Activated CD8-positive, alpha-beta memory T cell treated with anti-CD3 and anti-CD28 coated beads, Interleukin-2, amount 50 U/mL, for 24 hours (primary cell): ENCODE results near the gene LETM1.

ENCODE experiments used
- DNase-seq: peaks from one replicate; pipeline ENCODE4 v3.0.0-alpha.2; 2020; ENCODE audit errors: extremely low read depth

Gene LETM1

DNA sequence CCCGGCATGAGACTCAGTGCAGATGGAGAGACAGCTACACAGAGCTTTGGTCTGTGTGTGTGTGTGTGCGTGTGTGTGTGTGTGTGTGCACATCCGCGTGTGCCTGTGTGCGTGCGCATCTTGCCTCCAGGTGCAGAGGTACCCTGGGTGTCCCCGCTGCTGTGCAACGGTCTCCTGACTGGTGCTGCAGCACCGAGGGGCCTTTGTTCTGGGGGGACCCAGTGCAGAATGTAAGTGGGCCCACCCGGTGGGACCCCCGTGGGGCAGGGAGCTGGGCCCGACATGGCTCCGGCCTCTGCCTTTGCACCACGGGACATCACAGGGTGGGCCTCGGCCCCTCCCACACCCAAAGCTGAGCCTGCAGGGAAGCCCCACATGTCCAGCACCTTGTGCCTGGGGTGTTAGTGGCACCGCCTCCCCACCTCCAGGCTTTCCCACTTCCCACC is 48.6 kb downstream of the LETM1 start:
- DNase-seq, result no peak

DNA sequence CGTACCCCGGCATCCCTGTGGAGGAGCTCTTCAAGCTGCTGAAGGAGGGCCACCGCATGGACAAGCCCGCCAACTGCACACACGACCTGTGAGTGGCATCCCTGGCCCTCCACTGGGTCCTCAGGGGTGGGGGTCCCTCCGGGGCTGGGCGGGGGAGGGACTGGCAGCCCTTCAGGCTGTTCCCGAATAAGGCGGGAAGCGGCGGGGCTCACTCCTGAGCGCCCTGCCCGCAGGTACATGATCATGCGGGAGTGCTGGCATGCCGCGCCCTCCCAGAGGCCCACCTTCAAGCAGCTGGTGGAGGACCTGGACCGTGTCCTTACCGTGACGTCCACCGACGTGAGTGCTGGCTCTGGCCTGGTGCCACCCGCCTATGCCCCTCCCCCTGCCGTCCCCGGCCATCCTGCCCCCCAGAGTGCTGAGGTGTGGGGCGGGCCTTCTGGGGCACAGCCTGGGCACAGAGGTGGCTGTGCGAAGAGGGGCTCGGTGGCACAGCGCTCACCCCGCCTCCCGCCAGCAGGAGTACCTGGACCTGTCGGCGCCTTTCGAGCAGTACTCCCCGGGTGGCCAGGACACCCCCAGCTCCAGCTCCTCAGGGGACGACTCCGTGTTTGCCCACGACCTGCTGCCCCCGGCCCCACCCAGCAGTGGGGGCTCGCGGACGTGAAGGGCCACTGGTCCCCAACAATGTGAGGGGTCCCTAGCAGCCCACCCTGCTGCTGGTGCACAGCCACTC is 49.2 kb downstream of the LETM1 start:
- DNase-seq, result no peak

DNA sequence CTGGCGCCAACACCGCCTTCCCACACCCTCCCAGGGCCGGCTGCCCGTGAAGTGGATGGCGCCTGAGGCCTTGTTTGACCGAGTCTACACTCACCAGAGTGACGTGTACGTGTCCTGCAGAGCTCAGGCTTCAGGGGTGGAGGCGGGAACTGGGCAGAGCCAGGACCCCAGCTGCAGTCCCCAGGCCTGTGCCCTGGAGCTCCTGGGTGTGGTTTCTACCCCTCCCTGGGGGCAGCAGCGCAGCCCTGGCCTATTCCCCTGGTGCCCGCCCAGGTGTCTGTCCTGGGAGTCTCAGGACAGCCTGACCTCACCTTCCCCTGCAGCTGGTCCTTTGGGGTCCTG is 49.8 kb downstream of the LETM1 start:
- DNase-seq, result no peak

DNA sequence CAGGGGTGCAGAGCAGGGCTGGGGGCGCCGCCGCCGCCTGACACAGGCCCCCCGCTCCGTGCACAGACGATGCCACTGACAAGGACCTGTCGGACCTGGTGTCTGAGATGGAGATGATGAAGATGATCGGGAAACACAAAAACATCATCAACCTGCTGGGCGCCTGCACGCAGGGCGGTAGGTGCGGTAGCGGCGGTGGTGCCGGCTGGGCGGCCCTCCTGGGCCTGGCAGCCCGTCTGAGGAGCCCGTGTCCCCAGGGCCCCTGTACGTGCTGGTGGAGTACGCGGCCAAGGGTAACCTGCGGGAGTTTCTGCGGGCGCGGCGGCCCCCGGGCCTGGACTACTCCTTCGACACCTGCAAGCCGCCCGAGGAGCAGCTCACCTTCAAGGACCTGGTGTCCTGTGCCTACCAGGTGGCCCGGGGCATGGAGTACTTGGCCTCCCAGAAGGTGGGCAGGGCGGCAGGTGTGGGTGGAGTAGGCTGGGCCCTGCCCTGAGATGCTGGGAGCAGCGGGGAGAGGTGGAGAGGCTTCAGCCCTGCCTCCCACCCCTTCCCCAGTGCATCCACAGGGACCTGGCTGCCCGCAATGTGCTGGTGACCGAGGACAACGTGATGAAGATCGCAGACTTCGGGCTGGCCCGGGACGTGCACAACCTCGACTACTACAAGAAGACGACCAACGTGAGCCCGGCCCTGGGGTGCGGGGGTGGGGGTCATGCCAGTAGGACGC is 50.3 kb downstream of the LETM1 start:
- no peak for DNase-seq

DNA sequence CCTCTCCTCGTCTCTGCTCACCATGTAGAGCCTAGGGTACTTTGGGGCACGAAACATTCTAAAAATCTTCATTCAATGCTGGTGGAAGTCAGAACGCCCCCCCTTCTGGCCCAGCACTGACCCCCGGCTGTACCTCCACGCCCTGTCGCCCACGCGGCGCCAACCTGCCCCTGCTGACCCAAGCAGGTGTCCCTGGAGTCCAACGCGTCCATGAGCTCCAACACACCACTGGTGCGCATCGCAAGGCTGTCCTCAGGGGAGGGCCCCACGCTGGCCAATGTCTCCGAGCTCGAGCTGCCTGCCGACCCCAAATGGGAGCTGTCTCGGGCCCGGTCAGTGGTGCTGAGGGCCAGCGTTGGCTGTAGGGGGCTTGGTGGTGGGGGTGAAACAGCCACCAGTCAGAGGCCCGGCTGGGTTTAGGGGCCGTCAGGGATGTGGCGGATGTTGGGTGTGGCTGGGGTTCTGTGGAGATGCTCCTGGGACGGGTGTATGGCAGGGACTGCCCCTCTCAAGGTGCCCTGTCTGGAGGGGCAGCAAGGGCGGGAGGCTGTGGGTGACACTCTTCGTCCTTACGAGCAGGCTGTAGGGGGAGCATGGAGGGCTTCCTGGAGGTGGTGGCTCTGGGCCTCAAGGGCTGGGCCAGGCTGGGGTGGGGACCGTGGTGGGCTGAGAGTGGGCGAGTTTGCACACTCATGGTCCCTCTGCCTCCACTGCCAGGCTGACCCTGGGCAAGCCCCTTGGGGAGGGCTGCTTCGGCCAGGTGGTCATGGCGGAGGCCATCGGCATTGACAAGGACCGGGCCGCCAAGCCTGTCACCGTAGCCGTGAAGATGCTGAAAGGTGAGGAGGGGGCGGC is 51.1 kb downstream of the LETM1 start:
- DNase-seq, result no peak

DNA sequence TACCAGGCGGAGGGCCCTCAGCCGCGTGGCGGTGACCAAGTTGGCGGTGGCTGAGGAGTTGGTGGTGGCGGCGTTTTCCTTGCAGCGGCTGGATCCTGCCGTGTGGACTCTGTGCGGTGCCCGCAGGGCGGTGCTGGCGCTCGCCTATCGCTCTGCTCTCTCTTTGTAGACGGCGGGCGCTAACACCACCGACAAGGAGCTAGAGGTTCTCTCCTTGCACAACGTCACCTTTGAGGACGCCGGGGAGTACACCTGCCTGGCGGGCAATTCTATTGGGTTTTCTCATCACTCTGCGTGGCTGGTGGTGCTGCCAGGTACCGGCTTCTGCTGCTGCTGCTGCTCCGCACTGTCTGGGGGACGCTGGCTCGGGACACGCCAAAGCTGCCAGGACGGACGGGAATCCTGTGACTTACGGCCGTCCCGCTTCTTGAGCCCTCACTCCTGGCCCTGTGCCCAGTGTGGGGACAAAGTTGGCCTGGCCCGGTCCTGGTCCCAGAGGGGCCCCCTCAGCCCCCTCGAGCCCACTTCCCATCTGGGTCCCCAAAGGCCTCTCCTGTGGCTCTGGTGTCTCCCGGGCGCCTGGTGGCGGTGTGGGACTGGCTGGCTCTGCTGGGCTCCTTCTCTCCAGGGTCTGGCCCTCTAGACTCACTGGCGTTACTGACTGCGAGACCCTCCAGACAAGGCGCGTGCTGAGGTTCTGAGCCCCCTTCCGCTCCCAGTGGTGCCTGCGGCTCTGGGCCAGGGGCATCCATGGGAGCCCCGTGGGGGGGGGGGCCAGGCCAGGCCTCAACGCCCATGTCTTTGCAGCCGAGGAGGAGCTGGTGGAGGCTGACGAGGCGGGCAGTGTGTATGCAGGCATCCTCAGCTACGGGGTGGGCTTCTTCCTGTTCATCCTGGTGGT is 52.2 kb downstream of the LETM1 start:
- no peak for DNase-seq

DNA sequence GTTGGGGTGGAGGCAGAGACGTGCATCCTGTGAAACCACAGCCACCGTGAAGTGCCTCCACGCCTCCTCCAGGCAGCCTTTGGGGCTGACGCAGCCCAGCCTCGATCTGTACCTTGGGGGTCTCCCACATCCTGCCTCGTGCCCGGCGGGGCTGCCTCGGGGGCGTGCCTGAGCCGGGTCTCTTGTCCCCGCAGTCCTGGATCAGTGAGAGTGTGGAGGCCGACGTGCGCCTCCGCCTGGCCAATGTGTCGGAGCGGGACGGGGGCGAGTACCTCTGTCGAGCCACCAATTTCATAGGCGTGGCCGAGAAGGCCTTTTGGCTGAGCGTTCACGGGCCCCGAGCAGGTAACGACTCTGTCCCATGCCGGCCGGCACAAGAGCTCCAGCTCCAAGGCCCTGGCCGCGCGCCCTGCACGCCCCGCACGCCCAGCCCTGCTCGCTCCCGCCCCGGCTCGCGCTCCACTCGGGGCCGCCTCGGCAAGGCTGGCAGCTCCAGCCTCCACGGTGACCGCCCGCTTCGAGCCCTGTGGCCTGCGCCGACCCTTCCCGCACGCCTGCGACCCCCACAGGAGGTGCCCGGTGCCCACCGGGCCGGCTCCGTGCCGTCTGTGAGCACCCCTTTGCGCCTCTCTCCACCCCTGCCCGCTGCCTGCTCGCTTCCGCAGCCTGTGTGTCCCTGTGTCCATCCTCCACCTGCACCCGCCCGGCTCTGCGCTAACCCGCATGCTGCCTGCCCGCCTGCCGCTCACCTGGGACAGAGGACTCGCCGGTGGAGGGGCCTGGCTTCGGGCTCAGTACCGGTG is 53.0 kb downstream of the LETM1 start:
- no peak for DNase-seq

DNA sequence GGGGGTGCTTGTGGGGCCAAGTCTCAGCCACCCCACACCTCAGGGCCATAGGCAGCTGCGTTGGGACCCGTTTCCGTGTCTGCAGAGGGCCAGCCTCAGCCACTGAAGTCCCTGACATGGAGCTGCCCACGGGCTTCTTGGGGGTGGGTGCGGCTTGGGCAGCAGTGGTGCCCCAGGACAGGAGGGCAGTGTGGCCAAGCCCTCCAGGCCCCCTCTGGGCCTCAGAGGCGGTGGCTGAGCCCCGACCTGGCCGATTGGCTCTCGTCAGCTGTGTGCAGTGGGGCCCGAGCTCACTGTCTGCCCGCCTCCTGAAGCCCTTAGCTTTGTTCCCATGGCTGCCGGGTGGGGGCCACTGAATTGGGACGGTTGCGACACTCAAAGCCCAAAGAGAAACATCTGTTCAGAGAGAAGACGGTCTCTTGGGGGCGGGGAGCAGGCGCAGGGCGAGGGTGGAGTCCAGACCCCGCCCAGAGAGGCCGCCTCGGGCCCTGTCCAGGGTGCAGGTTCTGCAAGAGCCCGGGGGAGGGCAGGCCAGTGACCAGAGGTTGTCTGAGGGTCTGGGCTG is 53.7 kb downstream of the LETM1 start:
- no peak for DNase-seq

DNA sequence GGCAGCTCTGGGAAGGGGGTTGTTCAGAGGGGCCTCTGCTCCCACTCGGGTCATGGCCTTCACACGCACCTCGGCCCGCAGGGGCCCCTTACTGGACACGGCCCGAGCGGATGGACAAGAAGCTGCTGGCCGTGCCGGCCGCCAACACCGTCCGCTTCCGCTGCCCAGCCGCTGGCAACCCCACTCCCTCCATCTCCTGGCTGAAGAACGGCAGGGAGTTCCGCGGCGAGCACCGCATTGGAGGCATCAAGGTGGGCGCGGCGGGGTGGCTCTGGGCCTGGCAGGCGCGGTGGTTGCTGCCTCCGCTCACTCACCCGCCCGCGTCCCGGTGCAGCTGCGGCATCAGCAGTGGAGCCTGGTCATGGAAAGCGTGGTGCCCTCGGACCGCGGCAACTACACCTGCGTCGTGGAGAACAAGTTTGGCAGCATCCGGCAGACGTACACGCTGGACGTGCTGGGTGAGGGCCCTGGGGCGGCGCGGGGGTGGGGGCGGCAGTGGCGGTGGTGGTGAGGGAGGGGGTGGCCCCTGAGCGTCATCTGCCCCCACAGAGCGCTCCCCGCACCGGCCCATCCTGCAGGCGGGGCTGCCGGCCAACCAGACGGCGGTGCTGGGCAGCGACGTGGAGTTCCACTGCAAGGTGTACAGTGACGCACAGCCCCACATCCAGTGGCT is 54.5 kb downstream of the LETM1 start:
- no peak for DNase-seq

DNA sequence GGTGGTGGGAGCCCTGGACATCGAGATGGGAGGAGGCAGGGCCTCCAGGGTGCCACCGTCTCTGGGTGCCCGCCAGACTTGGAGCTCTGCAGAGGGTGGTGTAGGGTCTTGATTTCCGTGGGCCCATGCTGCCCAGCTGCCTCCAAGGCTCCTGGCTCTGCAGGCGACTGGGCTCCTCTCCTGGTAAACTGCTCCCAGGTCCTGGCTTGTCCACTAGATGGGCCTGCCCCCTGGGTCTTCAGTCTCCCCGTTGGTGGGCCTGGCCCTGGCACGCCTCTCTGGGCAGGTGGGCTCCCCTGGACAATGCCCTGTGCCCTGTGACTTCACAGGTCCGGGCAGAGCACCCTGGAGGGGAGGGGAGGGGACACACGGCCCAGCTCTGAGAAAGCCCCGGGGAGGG is 55.2 kb downstream of the LETM1 start:
- no peak for DNase-seq

DNA sequence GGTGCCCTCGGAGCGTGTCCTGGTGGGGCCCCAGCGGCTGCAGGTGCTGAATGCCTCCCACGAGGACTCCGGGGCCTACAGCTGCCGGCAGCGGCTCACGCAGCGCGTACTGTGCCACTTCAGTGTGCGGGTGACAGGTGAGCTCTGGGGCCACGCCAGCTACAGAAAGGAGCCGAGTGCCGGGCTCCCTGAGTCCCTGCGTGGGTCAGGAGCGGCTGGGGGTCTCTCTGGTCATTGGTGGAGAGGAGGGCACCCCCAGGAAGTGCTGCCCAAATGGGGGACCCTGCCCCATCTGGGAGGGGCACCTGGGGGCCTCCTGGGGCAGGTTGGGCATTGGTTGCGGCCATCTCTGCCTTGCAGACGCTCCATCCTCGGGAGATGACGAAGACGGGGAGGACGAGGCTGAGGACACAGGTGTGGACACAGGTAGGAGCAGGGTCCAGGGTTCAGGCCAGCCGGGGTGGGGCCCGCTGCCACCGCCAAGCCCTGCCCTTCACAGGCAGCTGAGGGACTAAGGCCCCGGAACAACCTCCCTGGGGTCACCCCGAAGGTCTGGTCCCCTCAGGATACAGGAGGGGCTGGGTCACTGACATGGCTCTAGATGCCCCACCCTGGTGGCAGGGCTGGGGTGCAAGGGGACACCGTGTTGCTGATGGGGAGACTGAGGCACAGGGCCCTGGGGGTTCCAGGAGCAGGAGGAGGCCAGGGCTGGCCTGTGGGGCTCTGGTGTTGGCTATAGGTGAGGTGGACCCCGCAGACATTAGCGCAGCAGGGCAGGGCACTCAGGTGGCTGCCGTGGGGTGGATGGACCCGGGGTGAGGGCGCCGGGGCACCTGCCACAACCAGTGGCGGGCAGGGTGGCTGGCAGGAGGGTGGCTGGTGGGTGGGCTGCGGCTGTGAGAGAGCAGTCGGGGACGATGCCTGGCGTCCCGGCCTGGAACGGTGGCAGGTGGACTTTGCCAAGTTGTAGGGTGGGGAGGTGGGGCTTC is 56.3 kb downstream of the LETM1 start:
- DNase-seq, result no peak

DNA sequence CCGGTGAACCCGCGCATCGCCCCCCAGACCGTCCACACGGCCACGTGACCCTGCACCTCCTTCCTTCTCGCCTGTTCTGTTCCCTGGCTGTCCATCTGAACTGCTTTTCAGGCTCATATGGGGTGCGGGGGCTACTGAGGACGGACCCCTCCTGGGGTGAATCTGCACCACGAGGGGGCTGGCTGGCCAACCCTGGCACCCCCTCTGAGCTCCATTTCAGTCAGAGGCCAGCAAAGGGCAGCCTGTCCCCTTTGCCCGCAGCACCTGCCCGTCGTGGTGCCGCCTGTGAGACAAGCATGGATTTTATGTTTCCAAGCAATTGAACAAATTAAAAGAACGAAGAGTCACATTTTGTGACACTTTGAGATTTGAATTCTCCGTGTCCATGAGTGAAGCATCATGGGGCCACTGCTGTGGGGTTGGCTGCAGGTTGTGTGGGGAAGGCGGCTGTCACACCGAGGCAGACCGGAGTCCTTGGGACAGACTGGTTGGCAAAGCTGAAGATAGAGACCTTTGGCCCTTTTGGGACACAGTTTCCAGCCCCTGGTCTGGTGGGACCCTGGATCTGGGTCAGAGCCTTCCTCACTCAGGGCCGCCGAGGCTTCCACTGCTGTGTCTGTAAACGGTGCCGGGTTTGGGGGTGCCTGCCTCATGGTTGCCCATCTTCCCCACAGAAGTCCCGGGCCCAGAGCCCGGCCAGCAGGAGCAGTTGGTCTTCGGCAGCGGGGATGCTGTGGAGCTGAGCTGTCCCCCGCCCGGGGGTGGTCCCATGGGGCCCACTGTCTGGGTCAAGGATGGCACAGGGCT is 57.2 kb downstream of the LETM1 start:
- DNase-seq, result no peak

DNA sequence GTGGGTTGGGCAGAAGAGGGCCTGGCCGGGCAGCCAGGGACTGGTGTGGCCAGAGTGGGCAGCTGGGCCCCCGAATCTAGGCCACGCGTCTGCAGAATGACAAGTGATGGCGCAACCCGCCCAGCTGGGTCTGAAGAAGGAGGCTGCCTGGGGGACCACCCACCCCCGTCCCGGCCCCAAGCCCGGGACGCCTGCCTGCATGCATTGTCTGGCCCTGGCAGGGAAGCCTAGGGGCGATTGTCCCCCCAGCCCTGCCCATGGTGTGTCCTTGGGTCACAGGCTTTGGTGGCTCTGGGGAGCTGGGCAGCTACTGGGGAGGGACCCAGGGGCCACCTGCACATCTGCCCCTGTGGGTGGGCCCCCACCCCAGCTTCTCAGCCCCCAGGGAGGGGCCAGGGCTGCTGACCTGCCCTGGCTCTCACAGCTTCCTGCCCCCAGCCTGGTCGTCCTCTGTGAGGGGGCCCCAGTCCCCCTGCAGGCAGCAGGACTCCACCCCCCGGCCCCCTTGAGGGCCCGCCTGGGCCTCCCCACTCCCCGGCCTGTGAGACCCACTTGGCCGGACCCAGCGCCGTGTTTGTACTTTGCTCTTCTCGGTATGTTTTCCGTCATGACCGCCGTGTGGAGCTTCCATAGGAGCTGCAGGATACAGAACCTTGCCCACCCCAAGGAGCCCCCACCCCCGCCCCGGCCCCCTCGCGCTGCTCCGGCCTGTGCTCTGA is 57.9 kb downstream of the LETM1 start:
- no peak for DNase-seq

DNA sequence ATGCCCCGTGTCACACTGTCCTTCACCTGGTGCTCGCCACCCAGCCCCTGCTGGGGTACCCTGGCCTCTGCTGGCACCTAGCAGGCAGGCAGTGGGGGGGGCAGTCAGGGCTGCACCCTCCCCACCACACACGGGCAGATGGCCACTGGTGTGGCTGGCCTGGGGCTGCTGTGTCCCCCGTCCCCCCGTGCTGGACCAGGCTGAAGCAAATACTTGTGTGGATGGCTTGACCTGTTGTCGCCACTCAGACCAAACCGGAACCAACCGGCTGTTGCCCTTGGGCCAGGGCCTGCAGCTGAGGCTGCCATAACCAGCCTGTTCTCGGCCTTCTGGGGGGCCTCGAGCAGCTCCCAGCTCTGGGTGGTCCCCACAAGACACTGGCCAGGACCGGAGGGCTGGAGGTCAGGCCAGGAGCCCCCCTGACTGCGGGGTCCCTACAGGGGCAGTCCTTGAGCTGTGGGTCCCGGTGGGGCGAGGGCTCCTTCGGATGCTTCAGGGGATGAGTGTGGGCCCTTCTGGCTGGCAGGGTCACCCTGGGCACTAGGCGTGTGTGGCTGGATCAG is 58.6 kb downstream of the LETM1 start:
- no peak for DNase-seq

DNA sequence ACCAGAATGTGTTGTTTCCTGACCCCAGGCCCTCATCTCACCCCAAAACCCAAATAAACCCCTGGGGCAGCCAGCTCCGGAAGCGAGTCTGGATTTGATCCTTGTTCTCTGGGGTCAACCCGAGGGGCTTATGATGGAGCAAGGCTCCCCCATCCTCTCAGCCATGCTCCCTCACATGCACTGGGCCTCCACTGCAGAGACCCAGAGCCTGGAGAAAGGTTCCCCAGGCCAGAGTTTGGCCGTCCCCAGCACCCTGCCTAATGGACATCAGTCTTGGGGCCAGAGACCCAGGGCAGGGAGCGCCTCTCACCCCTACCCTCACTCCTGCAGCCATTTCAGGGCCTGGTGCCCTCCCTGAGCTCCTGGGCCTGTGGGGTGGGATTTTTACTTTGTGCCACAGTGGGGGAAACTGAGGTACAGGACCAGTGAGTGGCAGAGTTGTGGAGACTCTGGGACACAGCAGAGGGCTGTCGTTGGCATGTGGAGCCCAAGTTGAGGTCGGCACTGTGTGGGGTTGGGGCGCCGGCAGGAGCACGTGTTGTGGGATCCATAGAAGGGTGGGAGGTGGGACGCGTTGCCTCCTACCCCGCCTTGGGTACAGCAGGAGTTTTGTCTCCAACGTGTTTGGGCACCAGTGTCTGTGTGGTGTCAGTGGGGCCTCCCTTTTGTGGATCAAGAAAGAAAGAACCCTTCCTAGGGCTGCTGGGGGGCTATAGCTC is 59.3 kb downstream of the LETM1 start:
- no peak for DNase-seq
